Astrocyte of the spinal cord (primary cell): ENCODE measurements around the gene PRR5L.
A peak's percentile ranks its signal among the peaks of the same experiment; 100 is the strongest.

Experiments
- DNase-seq: peaks from one replicate; pipeline ENCODE4 v3.0.0; 2011; ENCODE audit warnings: low read depth, low spot score
- H3K4me3 ChIP-seq: 2 replicates; pipeline ENCODE4 v1.5.1; 2011; ENCODE audit warnings: low read depth, mild to moderate bottlenecking, low read length, moderate library complexity
- in situ Hi-C: cut with HindIII; loops from 2 replicates; pipeline ENCODE4 v1.10.0; 2017; ENCODE audit warnings: low sequenced_read_pairs
- TF ChIP-seq, protein P1 (sequence below): IDR thresholded peaks from 2 replicates; pipeline ENCODE4 v1.5.1; 2012; ENCODE audit warnings: low read depth, mild to moderate bottlenecking, low read length, inconsistent platforms

PRR5L gene

DNA sequence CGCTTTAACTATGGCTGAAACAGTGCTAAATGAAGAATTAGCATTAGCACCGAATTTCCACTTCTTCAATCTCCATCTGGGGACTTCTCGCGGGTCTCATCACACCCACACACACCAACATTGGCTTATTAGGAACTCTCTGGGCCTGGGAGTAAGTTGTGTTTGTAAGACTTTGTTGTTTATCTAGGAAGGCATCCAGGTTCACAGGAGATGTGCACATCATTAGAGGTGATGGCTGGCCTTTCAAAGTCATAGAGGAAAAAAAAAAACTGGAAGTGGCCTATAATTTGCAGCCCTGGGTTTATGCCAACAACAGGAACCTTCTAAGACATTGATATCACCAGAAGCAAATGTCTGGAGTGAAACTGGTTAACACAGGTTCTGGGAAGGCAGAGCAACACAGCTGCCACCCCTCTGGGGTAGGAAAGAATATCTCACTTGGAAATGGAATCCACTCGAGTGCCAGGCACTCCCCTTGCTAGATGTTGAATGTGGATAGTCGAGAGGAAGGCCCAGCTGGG lies 129.5 kb downstream of the PRR5L start:
- in situ Hi-C loops: no loop called here
- peak; percentile 81 for DNase-seq
- H3K4me3 ChIP-seq: no peak overlapping the region
- TF ChIP-seq, protein P1, sequence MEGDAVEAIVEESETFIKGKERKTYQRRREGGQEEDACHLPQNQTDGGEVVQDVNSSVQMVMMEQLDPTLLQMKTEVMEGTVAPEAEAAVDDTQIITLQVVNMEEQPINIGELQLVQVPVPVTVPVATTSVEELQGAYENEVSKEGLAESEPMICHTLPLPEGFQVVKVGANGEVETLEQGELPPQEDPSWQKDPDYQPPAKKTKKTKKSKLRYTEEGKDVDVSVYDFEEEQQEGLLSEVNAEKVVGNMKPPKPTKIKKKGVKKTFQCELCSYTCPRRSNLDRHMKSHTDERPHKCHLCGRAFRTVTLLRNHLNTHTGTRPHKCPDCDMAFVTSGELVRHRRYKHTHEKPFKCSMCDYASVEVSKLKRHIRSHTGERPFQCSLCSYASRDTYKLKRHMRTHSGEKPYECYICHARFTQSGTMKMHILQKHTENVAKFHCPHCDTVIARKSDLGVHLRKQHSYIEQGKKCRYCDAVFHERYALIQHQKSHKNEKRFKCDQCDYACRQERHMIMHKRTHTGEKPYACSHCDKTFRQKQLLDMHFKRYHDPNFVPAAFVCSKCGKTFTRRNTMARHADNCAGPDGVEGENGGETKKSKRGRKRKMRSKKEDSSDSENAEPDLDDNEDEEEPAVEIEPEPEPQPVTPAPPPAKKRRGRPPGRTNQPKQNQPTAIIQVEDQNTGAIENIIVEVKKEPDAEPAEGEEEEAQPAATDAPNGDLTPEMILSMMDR: no peak

DNA sequence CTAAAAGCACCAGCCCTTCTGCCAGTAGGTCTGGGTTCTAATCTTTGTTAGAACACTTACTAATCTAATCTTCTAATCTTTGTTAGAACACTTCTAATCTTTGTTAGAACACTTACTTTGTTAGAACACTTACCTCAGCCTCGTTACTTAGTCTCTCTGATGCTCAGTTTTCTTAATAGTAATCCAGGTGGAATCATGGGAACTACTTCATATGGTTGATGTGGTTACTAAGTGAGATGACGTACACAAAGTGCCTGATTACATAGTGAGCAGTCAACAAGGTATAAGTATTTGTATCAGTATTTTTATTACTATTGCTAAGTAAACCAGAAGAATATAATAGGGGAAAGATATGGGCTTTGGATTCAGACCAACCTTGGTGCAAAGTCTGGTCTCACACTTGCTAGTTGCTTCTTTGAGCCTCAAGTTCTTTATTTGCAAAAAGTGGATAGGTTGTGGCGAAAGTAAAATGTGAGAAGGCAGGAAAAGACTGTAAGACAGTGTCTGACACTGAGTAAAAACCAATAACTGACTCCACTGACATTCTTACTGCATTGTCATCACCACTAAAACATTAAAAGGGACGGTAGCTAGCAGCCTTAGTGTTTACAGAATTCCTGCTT lies 130.2 kb downstream of the PRR5L start:
- TF ChIP-seq, protein P1: no peak
- no peak overlapping the region for H3K4me3 ChIP-seq
- no peak for DNase-seq
- in situ Hi-C loops: no loop called here

DNA sequence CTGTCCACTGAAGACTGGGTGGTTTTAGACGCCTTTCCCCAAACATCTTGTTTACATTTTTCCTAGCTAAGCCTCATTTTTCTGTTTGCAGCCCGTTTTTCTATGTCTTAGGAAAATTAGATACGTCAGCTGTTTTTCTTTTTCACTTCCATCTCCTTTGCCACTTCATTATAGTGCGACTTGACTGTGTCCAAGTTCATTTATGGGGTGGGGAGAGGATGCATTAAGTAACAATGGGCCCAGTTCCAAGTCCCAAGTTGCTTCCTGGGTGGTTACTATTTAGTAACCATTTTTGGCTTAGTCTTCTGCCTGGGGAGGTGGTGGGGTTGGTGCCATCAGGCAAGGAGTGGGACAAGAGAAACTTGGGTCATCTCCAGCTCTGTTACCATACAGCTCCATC lies 131.0 kb downstream of the PRR5L start:
- TF ChIP-seq, protein P1: no peak
- in situ Hi-C loops: no loop called here
- no peak for DNase-seq
- H3K4me3 ChIP-seq: no peak overlapping the region

DNA sequence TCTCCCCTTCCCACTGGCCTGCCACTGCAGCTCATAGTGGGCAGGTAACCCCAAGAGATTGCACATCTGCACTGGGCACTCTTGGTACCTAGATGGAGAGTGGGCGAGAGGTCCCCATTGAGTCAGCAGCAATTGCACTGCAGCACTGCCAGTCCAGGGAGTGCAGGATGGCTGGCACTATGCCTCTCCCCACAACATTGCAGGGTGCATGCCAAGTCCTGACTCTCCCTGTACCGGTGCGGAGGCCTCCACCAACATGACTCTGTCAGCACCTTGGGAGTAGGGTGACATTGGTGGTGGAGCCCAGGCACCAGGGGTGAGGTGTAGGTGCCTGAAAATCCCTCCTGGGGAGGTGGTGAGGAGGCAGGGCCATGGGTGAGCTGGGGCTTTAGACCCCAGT lies 131.8 kb downstream of the PRR5L start:
- no peak overlapping the region for H3K4me3 ChIP-seq
- in situ Hi-C loops: no loop called here
- no peak for DNase-seq
- TF ChIP-seq, protein P1: no peak

DNA sequence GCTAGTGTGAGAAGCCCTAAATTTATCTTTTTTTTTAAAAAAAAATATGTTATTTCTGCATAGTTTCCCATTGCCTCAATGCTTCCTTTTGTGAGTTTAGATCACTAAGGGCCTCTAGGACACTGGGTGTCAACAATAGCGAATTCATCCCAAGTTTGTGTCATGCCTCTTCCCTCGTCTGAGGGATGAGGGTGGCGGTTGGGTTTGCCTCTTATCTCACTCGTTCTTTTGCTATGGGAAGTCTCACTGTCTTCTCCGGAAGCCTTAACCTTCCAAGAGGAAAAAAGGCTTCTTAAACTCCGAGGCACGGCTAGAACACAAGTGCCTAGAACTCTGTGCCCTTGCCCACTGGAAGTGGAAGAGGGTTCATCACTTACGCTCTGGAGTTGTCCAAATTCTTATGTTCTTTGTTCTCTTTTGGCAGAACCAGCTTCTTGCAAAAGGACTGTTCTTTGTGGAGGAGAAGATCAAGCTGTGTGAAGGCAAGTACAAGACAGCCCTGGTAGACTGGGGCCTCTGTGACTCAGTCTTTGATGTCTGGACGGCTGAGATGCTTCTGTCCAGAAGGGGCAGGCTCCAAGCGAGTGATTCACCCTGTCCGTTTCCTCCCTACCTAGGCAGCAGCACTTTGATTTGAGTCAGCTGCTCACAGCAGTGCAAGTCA lies 135.5 kb downstream of the PRR5L start:
- H3K4me3 ChIP-seq: peak overlapping the region; percentile 22
- in situ Hi-C loops: no loop called here
- peak; percentile 98 for DNase-seq
- TF ChIP-seq, protein P1: peak; percentile 38

DNA sequence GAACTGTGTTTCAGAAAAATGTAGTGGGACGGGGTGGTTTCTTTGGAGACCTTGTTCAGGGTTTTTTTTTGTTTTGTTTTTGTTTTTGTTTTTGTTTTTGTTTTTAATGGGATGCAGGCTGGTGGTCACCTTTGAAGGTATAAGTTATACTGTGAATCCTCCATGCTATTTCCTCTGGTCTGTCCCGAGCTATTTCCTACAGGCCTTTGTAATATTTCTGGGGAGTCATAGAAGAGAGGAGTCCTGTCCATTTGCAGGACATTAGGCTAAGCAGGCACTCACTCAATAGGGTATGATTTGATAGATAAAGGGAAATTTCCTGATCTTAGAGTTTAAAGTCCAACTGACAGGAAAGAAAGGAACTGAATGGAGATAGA lies 136.0 kb downstream of the PRR5L start:
- H3K4me3 ChIP-seq: no peak overlapping the region
- DNase-seq: no peak
- TF ChIP-seq, protein P1: no peak
- in situ Hi-C loops: no loop called here
